Measurements from ENCODE around the gene GATAD2A.
"Not testable (repeated sequence)": the region's sequence is repeated elsewhere in the genome, so short reads cannot be mapped to it uniquely, and the experiment has no call there.

The GATAD2A gene

DNA sequence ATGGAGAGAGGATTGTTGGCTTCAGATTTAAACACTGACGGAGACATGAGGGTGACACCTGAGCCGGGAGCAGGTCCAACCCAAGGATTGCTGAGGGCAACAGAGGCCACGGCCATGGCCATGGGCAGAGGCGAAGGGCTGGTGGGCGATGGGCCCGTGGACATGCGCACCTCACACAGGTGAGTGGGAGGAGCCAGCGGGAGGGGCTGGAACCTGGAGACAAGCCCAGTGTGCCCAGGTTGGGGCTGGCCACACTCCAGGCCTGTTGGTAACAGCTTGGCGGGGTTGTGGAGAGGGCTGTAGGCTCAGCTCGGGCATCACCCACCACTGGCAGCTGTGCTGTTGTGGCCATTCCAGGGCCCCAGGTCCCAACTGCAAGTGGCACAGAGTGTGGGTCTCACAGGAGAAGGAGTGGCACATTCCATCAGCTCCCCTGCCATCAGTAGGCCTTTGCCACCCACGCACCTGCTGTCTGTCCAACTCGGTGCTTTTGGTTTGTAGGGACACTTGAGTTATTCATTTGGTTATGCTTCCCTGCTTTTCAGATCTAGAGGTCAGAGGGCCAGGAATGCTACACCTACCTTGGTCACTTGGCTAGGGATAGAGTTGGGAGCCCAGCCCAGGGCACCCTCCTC lies 60.1 kb downstream of the GATAD2A start:
- no peak for DNase-seq (ENCODE audit: low spot score)

DNA sequence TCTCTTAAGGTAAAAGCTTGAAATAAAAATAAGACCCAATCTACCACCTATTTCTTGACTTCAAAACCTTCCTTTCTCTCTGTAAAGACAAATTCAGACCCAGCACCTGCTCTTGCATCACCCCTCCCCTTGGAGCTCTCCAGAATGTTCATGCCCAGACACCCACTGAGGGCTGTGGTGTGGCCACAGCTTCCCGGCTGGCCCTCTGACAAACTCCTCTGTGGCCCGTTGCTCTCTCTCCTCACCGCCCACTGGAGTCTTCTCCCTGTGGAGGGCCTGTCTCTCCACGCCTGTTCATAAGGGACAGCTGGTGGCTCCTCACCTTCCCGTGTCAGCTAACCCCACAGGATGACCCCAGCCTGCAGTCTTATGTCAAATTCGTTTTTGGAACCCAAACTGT lies 60.7 kb downstream of the GATAD2A start:
- no peak for DNase-seq (ENCODE audit: low spot score)

DNA sequence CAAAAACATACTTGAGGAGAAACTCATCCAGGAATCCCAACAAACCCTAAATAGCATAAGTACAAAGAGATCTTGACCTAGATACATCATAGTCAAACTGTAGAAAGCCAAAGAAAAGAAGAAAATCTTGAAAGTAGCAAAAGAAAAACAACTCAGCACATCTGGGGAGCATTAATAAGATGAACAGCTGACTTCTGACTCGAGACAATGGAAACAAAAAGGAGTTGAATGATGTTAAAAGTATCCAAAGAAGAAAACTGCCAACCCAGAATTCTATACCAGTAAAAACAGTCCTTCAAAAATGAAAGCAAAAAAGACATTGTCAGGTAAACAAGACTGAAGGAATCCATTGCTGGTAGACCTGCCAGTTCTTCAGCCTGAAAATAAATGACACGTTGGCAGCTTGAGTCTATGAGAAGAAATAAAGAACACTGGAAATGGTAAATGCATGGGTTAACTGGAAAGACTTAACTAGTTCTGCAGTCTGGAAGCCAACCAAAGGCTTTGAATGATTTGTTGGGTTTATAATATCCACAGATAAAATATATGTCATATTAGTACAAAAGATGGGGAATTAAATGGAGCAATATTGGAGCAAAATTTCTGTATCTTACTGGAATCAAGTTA lies 63.1 kb downstream of the GATAD2A start:
- DNase-seq (ENCODE audit: low spot score): no peak

DNA sequence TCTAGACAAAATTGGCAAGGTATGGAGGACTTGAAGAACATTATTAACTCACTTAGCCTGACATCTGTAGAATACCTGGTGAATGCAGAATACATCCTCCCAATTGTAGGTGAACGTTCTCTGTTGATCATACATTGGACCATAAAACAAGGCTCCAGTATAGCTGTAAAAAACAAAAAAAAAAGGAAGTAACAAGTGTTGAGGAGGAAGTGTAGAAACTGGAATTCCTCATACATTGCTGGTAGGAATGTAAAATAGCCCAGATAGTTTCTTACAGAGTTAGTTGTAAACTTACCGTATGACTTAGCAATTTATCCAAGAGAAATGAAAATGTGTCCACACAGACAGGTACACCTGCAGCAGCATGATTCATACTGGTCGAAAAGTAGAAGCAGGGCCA lies 65.1 kb downstream of the GATAD2A start:
- DNase-seq (ENCODE audit: low spot score): no peak

DNA sequence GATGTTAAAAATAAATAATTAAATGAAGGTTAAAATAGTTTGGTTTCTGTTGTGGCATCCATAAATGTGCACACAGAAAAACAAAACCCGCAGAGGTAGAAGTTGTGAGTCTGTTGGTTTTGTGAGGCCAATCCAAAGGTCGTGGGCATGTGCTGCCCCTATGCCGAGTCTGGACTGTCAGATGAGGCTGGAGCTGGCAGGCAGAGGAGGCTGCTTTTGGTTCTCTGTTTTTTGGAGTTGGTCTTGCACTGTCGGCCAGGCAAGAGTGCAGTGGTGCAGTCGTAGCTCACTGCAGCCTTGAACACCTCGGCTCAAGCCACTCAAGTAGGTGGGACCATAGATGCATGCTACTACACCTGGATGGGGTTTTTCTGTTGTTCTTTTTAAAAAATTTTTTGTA lies 66.2 kb downstream of the GATAD2A start:
- DNase-seq (ENCODE audit: low spot score): no peak

DNA sequence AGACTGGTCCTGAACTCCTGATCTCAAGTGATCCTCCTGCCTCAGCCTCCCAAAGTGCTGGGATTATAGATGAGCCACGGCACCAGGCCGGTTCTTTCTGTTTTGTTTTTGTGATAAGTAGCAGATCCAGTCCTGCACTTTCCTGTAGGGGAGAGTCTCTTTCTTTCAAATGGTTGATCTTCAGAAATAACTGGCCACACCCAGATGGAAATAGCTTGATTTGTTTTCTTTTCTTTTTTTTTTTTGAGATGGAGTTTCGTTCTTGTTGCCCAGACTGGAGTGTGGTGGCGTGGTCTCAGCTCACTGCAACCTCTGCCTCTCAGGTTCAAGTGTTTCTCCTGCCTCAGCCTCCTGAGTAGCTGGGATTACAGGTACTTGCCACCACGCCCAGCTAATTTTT lies 66.6 kb downstream of the GATAD2A start:
- not testable (repeated sequence) for DNase-seq (ENCODE audit: low spot score)

DNA sequence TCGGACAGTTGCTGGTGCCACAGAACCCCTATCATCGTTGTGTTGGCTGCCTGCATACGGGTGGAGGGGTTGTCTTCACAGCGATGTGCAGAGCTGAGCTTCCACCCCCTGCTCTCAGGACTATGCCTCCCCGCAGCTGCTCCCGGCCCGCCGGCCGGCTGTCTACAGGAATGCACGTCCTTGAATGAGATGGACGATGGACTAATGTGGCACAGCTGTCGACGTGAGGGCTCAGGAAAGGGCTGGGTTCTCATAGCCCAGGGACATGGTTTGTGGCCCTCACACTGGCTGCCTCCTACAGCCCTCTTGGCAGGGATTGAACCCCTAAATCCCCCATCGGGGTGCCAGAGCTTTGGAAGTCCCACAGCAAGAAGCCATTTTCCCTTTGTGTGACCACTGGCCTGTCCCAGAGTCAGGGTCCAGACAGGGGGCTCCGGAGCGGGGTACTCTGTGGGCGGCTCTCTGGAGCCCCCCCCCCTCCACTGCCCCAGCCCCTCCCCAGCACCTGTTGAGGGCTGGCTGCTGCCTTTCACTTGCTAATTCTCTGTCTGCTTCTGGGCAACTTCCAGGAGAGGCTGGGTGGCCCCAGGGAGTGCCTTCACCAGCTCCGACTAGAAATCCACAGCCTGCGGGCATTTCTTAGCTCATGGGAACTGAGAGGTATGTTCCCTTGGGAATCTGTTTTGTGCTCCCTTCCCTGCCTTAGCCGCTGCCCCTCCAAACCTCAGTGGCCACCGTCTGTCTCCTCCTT lies 69.7 kb downstream of the GATAD2A start:
- DNase-seq (ENCODE audit: low spot score): no peak

DNA sequence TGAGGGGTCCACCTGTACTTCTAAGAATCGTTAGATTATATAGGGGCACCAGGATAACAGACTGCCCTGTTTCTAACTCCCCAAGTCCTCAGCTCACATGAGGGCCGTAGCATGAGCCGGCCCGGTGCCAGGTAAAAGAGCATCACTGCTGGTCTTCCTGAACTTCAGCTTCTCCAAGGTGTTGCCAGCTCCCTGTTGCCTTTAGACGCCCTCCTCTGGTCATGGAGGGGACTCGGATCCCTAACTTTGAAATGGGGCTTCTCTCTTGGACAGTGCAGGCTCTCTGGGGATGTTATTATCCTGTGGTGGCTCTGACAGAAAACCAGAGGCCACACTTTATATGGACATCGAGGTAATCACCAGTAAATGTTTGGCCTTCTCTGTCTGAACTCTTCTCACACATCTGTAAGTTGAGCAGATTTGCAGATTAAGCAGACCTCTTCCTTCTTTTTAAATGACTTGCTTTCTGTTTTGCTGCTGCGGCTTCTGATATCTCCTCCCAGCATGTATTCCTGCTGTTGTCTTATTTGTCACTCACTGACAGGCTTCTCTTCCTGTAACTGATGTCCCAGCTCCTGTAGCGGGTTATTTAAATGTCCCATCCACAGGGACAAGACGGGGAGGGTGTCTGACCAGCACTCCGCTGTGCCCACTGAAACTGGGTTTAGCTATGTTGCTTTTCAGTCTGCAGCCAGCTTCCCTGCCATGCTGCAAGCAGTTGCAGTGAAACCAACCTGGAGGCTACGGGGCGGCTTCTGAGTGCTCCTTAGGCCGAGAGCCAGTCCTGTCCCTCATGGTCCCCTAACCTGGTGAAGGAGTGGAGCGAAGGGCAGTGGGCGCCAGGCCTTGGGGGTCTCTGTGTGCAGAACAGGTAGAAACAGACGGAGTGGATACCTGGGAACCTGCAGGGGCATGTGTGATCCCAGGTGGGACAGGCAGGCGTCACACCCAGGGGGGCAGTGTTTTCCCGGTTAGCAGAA lies 70.7 kb downstream of the GATAD2A start:
- peak; percentile 76 for DNase-seq (ENCODE audit: low spot score)

DNA sequence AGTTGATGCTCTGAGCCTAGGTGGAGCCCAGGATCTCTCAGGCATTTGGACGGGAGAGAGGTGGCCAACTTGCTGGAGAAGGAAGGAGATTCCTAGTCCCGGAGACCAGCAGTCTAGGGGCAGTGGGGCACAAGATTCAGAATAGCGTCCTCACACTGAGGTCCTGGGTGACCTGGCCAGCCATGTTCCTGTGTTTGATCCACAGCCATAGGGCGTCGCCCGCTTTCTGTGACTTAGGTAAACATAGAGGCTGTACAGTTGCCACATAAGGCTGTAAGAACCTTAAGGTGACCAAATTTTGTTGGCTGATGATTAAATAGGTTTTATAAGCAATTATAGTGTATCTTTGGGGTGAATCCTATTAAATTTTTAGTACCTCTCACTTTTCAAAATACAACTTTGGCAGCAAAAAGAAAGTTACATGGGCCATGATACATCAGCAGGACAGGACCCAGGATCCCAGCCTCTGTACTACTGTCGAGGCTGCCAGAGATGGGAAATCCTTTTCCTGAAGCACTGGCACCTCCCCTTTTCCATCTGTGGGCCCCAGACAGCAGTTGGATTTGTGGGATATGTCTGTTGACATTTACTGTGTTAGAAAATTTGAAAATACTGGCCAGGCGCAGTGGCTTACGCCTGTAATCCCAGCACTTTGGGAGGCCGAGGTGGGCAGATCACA lies 72.4 kb downstream of the GATAD2A start:
- DNase-seq (ENCODE audit: low spot score): no peak

DNA sequence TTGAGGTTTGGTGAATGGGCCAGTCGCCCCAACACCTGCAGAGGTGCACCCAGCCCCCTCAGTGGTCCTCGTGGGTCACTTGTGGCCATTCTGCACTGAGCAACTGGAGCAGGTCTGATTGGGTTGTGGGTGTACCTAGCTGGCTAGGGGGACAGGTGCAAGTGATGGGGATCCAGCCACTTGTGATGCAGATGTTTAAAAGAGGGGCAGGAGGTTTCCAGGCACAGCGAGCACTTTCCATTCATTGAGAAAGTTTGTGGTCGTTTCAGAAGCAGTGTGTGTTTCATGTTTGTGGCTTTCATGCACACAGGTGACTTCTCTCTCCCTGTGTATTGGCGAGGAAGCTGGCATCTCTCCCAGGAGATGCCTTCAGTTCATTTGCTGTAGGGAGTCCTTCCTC lies 75.2 kb downstream of the GATAD2A start:
- no peak for DNase-seq (ENCODE audit: low spot score)

DNA sequence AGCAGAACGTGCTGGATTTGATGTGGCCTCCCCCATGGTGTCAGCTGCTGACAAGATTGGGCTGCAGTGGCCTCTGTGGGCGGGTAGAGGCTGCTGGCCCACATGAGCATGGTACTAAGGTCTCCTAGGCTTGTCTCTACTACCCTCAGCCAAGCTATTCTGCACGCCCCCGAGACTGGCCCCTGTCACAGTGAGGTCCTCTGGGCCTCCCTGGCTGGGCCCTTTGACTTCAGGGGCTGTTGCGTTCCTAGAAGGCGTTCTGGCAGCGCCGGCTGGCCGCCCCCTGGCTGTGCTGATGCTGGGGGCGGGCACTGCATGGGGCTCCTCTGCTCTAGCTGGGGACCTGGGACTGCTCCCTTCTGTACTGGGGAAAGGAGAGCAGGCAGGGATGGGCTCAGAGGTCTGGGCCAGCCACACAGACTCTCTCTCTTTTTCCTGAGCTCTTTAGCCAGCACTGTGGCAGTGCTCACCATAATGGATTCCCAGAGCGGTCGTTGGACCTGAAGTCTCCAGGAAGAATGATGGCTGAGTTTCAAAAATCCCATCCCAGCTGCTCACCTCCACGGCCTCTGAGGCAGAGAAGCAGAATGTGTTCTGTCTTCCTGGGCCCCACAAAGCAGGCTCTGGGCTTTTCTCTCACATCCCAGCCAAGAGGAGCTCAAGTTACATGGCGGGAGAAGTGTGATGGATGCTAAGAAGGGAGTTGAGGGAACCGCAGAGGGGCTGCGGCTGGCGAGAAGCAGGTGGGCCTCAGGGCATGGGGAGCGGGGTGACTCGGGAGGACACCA lies 77.5 kb downstream of the GATAD2A start:
- DNase-seq (ENCODE audit: low spot score): no peak

DNA sequence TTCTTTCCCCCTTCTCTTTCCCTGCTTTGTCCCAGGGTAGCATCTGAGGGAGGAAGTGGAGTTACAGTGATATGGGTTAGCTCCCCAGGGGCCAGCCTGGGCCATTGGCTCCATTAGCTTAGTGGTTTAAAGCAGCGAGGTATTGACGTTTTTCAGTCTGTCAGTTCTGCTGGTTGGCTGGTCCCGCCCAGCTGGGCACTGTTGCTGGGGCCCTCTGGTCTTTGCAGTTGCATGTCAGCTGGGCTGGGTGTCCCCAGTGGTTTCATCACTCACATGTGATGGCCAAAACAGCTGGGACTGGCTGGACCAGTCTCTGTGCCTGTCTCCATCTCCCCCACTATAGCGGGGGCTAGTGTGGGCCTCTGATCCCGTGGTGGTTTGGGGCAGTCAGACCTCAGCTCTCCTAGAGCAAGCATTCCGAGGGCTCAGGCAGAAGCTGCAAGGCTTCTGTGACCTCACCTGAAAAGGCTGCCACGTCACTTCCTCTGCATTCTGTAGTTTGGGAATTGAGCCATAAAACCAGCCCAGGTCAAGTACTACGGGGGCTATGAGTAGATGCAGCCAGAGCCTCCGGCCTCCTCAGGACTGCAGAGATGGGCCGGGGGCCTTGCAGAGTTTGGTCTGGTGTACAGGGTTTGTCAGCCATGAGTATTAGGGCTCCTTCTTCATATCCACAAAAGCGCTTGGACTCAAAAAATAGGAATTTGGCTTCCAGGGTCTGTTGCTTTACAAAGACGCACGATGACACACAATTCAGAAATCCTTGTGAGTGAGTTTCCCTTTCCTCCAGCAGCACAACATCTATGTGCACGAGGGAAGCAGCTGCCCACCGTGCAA lies 79.9 kb downstream of the GATAD2A start:
- DNase-seq (ENCODE audit: low spot score): no peak

DNA sequence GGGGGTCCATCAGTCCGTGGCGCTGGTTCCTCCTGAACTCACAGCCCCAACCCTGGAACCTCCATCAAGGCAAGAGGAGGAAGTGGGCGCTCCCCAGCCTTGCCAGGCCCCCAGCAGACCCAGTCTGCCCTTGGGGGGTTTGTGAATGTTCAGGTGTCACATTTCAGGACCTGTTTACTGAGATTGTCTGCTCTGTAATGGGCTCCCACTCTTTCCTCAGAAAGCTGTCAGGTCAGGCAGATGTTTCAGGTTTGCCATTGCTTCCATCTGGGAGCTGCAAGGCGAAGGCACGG lies 80.5 kb downstream of the GATAD2A start:
- no peak for DNase-seq (ENCODE audit: low spot score)

DNA sequence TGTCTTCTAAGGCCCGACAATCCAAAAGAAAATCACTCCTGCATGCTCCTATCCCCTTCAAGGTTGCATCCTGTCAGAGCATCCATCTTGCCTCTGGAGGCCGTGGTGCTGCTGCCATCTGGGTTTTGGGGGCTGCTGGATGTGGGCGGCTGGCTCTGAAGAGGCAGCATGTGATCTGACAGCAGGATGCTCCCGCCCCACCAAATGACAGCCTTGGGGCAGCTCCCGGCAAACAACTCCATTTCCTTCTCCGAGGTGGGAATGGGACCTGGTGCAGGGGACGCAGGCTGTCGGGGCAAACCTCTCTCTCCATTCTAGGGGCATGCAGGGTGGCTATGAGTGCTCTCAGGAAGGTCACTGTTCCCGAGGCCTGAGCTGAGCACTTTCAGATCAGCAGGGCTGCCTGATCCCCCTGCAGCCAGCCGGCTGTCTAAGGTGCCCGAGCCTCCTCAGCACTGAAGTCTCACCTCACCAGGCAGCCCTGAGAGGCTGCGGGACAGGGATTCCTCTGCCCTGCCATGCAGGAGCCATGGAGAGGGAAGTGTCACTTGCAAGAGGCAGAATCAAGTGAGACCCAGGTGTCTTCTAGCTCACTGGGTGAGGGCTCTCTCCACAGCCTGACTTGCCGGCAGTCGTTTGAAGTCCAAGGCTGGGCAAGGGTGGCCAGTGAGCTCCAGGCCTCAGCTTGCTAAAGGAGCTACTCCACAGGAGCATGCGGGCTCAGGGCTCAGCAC lies 81.0 kb downstream of the GATAD2A start:
- no peak for DNase-seq (ENCODE audit: low spot score)

DNA sequence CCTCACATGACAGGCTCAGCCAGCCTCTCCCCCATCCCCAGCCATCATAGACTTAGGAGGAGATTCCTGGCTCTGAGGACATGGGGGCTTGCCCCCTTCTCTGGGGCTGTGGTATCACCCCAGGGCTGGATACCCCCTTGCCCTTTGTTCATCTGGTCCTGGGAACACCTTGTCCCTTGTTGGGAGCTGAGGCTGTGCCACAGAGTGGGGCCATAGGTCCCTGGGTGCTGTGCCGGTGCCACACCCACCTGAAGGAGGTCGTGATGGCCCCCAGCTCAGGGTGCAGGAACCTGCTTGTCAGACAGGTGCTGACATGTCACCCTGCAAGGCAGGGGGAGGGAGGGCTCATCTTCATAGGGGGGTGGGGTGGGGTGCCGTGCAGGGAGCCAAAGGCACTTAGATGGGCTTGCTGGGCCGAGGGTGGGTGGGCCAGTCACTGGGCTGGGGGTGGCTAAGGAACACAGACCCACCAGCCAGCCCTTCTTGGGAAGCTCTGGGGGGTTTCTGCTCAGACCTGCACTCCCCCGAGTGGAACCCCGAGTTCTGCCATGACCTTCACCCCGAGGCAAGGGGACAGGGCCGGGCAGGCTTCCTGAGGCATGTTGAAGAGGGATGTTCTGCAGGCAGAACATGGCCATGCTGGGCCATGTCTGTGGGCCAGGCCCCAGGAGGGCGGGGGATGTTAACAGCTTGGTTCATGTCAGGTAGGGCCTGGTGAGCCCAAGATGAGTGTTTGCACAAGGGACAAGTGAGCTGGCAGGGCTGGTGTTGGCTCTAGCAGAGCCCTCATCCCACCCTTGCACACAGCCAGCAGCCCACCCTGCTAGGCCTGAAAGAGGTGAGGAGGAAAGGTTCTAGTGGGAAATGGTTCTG lies 81.8 kb downstream of the GATAD2A start:
- no peak for DNase-seq (ENCODE audit: low spot score)

DNA sequence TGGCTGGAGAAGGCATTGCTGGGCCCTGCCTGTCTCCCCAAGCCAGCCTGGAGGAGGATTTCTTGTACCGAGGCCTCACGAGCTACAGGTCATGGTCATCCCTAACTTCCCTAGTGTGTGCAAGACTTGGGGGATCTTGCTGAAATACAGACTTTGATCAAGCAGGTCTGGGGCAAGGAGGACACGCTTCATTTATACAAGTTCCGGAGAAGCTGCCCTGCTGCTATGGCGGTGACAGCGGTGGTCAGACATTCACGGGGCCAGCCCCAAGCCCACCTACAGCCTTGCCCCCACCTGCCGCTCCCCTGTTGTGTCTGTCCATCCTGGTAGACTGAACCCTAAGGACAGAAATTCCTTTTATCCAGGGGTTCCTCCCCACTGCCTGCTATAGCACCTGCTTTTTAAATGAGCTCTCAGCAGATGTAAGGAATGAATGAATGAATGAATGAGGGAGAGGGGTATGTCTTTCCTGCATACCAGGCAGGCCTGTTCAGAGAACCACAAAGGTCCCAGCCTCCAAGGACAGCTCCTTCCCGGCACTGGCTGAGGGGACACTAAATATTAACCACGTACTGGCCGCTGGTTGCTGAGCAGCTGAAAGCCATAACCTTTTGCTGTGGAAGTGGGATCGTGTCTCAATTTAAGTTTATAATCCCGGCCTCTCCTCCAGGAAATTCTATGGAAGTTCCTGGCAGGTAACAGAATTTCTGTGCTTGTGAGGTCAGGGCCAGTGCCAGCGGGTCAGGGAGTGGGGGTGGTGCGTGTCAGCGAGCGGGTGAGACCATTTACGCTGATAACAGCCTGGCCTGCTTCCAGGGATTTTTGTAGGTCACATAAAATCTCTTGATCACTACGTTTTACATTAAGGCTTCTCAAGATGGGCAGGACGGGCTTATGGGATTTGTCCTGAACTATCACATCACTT lies 82.7 kb downstream of the GATAD2A start:
- DNase-seq (ENCODE audit: low spot score): peak; percentile 16
